Hematopoietic multipotent progenitor cell treated with erythropoietin and hydrocortisone succinate and interleukin-3 and kit ligand, for 6 days (in vitro differentiated cells): Measurements from ENCODE around the gene ADAMTSL5.
"Not testable (repeated sequence)": the region's sequence is repeated elsewhere in the genome, so short reads cannot be mapped to it uniquely, and the experiment has no call there.

Experiments
- DNase-seq: peaks from one replicate; pipeline ENCODE4 v3.0.0-alpha.2; 2015

ADAMTSL5 gene

DNA sequence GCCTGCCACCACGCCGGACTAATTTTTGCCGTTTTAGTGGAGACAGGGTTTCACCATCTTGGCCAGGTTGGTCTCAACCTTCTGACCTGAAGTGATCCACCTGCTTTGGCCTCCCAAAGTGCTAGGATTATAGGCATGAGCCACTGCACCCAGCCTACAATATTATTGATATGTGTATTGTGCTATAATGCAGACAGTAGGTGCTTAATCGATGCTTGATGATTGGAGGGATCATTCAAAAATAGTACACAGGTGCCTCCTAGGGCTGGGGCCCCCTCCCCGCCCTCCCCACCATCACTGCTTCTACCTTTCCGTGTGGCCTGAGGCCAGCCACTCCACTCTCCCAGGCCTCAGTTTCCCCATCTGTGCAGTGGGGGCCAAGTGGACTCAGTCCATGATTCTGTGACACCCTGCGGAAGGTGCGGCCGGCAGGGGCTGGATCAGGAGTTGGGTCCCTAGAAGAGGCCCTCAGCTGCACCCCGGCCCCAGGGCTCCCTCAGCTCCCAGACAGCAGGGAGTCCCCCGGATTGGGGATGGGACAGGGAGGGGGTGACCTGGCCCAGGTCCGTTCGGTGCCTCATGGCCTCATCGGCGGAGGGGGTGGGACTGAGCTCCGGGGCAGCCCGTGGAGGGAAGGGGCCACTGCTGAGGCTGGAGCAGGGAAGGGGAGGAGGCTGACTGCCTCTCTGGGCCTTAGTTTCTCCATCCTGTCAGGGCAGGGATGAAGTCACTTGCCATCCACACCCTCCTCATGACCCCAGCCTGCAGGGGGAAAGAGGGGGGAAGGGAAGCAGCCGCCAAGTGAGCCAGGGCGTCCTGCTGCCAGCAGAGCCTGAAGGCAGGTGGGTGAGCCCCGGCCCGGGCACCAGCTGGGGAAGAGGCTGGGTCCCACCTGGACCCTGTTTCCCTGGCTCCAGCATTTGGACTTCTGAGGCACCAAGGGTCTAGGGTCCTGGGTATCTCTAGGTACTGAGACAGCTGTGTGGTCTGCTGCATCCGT, 1.2 kb downstream of the ADAMTSL5 start:
- no peak for DNase-seq

DNA sequence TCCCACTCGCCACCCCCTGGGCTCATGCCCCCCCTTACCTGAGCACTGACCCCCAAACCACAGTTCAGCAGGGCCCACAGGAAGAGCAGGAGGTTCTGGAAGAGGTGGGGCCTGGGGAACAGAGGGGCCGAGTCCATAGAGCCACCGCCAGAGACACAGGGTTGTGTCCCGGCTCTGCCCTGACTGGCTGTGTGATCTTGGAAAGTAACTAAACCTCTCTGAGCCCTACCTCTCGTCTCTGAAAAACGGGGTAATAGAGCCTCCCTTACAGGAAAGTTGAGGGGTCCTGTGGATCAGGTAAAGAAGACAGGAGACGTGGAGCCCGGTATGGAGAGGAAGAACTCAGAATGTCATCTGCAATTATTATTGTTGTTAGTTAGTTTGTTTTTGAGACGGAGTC, 2.0 kb downstream of the ADAMTSL5 start:
- no peak for DNase-seq

- DNase-seq: no peak
These were observed 2.4 kb downstream of the ADAMTSL5 start for GRCh38 chr19:1510442-1510806.

GRCh38 chr19:1509602-1510441, 3.0 kb downstream of the ADAMTSL5 start:
- no peak for DNase-seq

- no peak for DNase-seq
These were observed 4.3 kb downstream of the ADAMTSL5 start for GRCh38 chr19:1508507-1508856.

DNA sequence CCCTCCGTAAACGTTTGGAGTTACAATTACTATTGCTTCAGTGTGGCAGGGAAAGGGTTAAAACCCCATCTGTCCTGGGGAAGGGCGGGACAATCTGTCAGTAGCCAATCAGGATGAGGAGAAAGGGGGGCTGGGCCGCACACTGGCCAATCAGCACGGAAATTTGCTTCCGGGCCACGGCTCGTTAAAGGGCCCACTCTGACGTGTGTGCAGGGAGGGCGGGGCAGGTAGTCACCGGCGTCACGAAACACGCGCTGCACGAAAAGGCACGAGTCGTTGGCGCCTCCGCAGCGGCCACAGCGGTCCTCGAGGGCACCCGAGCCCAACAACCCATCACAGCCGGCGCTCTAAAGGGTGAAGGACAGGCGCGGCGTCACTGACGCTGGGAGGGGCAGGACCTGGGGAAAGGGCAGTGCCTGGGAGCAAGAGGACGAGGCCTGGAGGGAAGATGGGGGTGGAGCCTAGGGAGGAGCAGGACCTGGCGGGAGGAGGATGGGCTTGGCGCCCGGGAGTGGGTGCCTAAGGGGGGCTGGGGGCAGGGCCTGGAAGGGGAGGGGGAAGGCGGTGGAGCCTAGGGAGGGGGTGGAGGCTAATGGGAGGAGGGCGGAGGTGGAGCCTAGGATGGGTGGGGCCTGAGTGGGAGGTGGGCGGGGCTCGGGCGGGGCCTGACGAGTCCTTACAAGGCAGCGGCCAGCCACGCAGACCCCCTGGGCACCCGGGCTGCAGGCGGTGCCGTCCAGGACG, 4.9 kb downstream of the ADAMTSL5 start:
- DNase-seq: peak; percentile 97

DNA sequence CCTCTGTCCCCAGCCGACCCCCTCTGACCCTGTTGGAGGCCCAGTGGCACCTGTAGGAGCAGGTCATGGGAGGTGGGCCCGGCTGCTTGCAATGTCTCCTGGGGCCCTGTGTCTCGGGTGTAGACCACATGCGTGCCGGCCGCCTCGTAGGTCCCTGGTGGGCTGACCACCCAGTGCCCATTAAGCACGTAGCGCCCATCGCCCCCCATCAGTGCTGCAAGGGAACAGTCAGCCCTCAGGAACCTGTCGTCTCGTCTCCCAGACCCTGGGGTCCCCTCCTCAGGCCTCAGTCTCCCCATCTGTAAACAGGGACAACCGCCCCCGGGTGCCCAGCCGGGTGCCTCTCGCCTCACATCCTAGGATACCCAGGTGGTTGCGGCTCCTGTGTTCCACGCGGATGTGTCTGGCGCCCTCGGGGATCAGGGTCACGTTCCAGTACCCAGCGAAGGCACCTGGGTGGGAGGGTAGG, 5.6 kb downstream of the ADAMTSL5 start:
- no peak for DNase-seq

DNA sequence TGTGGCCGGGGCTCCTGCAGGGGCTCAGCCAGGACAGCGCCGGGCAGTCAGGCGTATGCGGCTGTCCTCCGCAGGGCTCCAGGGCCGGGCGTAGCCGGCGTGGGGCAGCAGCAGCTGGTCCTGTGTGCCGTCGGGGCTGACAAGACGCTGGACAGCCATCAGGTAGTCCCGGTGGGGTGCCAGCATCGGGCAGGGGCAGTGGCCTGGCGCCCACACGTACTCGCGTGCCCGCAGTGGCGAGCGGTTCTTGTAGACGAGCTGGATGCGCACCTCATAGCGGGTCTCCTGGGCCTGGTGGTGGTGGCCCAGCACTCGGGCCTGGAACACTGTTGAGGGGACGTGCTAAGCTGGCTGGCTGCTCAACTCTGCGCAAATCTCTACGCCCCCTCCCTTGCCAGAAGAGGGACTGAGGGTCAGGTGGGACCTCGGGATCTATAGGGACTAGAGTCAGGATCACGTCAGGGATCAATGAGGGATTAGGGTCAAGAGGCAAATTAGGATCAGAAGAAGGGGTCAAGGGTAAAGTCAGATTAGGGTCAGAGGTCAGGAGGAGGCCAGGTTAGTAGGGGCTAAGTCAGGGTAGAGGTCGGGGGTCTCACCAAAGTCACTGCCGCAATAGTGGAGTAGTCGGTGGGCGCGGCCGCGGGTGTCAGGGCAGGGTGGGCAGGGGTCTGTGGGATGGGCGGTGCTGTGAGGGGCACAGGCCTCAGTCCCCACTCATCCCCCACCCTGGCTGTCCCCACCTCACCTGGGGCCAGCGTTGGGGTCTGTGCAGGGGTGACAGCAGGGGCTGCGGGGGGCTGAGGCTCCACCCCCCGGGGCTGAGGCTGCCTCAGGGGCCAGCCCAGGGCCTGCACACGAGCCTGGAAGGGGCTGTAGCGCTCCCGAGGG, 6.6 kb downstream of the ADAMTSL5 start:
- DNase-seq: no peak

DNA sequence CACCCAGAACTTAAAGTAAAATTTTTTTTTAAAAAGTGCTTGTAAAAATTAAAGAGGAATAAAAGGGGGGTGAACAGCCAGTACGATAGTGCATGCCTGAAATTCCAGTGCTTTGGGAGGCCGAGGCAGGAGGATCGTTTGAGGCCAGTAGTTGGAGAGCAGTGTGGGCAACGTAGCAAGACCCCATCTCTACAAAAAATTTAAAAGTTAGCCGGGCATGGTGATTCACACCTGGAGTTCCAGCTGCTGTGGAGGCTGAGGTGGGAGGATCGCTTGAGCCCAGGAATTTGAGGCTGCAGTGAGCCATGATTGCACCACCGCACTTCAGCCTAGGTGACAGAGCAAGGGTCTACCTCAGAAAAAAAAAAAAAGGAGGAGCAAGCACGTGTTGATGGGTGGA, 7.8 kb downstream of the ADAMTSL5 start:
- DNase-seq: no peak

- DNase-seq: no peak
These were observed 8.7 kb downstream of the ADAMTSL5 start for GRCh38 chr19:1503925-1504773.

GRCh38 chr19:1503089-1503924, 9.5 kb downstream of the ADAMTSL5 start:
- DNase-seq: peak; percentile 79

DNA sequence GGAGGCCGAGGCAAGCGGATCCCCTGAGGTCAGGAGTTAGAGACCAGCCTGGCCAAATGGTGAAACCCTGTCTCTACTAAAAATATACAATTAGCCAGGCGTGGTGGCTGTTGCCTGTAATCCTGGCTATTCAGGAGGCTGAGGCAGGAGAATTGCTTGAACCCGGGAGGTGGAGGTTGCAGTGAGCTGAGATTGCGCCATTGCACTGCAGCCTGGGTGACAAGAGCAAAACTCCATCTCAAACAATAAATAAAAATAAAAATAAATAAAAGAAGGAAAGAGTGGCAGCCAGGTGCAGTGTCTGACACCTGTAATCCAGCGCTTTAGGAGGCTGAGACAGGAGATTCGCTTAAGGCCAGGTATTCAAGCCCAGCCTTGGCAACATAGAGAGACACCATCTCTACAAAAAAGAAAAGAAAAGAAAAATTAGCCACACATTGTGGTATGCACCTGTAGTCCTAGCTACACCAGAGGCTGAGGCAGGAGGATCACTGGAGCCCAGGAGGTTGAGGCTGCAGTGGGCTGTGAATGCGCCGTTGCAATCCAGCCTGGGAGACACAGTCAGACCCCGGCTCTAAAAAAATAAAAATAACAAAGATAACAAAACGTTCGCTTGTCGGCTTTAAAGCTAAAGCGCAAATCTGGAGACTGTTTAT, 10.3 kb downstream of the ADAMTSL5 start:
- no peak for DNase-seq

GRCh38 chr19:1501200-1501595, 11.6 kb downstream of the ADAMTSL5 start:
- DNase-seq: no peak

GRCh38 chr19:1499231-1499630, 13.6 kb downstream of the ADAMTSL5 start:
- DNase-seq: not testable (repeated sequence)

- no peak for DNase-seq
These were observed 15.1 kb downstream of the ADAMTSL5 start for GRCh38 chr19:1497578-1498235.

DNA sequence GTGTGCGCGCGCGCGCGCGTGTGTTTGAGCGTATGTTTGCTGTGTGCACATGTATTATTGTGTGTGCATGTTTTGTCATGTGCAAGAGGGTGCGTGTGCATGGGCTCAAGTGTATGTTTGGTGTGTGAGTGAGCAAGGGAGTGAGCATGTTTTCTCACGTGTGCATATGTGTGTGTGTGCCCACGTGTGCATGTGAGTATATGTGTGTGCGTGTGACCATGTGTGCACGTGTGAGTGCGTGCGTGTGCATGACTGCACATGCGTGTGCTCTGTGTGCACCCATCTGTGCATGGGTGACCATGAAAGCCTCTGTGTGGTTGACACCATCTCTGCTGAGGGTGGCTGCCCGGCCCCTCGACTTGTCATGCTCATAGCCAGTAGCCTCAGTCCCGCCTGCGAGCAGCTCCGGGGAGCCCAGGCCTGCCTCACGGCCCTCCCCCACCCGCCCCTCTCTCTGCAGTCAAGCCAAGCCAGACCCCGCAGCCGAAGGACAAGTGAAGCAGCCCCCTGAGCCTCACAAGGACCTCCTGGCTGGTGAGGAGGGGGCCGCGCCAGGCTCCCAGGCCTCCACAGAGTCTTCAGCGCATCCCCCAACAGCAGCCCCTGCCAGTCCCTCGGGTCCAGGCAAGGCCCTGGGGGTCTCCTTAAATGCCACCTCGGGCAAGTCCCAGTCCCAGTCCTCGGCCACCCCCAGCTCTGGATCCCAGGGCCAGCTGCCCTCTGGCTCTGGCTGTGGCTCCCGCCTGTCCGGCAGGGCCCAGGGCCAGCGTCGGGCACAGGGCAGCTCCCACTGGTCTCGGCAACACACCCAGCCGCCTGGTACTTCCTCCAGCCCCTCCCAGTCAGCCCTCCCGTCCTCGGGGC, 15.9 kb downstream of the ADAMTSL5 start:
- no peak for DNase-seq

GRCh38 chr19:1495799-1496713, 16.8 kb downstream of the ADAMTSL5 start:
- DNase-seq: no peak
